ENCODE results near the gene ZNF532.

ZNF532 gene

DNA sequence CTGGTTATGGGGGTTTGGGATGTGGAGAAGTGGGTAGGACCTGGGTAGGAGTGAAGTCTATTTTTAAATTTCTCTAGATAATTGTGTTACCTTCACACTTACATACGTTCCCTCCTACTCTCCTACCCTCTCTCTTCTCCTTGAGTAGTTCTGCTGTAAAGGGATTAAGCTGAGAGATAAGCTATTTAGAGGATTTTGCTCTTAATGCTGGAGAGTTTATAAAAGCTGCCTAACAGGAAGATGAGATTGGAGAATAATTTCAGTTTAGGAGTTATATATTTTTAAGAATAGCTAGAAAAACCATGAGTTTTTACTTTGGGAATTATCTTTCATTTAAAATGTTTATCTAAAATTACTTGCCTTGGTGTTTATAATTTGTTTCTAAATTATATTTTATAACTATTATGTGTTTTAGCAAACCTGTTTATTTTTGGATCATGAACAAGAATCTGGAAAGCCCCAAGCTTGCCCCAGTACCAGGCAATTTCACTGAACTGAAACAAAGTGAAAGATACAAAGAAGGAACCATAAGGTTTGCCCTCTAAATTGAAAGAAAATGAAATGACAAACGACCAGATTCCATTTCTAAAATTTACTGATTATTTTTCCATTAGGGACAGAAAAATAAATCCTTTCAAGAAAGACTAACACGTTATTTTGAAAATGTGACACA is 101.5 kb downstream of the ZNF532 start:
- intact Hi-C loops (cut with micrococcal nuclease): no loop called here
- H3K27me3 Mint-ChIP-seq: no peaks in the 10 kb centered on the region
- no peaks in the 10 kb centered on the region for H3K36me3 Mint-ChIP-seq (ENCODE audit: low read depth)
- H3K27ac Mint-ChIP-seq: no peak overlapping the region
- no peaks in the 10 kb centered on the region for H3K4me1 Mint-ChIP-seq (ENCODE audit: low read depth)
- H3K9me3 Mint-ChIP-seq: no peaks in the 10 kb centered on the region
- H3K4me3 Mint-ChIP-seq: no peak overlapping the region

DNA sequence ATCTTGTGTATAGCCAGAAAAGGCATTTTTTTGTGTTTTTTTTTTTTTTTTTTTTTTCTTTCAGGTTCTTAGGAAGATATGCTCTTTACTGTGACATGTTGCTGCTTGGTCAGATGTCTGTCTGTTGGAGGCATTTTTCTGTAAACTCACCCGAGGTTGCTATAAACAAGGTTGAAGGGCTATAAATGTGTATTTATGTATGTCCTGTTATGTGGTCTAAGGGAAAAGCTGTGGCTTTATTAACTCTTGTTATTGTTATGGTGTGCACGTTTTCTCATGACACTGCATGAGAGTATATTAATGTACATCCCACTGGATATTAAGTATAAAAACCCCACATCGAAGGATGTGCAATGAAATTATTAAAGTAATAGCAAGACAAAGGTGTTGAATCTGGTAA is 102.0 kb downstream of the ZNF532 start:
- Mint-ChIP-seq H3K36me3 (ENCODE audit: low read depth) (no peaks in the 10 kb centered on the region), H3K4me1 (ENCODE audit: low read depth) (no peaks in the 10 kb centered on the region), H3K27ac (no peak overlapping the region), H3K27me3 (no peaks in the 10 kb centered on the region), H3K9me3 (no peaks in the 10 kb centered on the region), H3K4me3 (no peak overlapping the region)
- intact Hi-C loops (cut with micrococcal nuclease): no loop called here

DNA sequence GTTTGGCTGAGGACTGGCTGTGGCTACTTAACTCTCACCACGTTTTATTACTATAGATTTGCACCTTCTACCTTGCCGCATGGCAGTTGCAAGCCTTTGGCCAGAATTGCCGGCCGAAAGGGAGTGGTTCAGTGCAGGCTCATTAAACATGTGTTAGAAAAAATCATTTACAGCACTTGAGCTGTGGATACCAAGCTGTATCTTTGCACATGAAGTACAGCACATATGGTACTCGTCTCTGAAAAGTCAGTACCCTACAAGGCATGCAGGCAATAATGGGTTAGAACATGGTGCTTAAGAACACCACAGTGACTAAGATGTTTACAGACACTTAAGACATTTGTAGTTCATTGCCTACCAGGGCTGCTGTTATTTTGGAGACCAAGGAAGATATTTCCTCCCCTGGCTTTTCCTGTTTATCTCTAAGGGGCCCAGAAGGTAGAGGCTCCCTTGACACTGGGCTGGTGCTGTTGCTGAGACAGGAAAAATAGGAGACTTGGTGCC is 103.1 kb downstream of the ZNF532 start:
- H3K36me3 Mint-ChIP-seq (ENCODE audit: low read depth): no peaks in the 10 kb centered on the region
- intact Hi-C loops (cut with micrococcal nuclease): no loop called here
- H3K27ac Mint-ChIP-seq: no peak overlapping the region
- H3K9me3 Mint-ChIP-seq: no peaks in the 10 kb centered on the region
- H3K4me3 Mint-ChIP-seq: no peak overlapping the region
- H3K4me1 Mint-ChIP-seq (ENCODE audit: low read depth): no peaks in the 10 kb centered on the region
- H3K27me3 Mint-ChIP-seq: no peaks in the 10 kb centered on the region

DNA sequence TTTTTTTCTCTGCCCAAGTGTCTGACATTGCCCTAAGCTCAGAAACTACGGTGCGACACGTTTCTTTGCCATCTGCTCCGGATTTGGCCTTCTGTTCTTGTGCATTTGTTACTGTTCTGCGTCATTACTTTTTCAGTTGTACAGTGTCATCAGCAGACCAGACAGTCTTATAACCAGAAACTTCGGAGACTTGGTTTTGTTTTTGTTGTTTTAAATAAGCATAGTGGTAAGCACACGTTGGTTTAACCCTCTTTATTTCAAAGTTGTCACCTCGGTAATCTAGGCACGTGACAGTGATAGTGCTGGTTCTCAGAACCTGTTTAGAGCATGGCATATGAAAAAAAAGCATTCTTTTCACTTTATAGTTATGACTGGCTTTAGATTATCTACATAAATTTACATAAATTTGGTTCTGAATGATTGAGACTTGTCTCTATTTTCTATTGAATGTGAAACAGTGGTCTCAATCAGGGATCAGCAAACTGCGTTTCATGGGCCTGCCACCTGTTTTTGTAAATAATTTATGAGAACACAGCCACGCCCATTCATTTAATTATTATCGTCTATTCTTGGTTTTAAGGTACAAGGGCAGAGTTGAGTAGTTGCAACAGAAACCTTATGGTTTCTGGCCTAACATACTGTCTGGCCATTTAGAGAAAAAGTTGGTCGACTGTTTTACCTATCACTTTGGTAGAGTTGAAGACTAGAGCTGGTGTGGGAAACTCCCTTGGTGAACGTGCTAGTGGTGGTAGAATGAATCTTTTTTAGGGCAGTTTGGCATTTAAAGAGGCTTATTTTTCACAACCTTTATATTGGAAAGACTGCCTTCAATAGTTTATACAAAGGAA is 106.5 kb downstream of the ZNF532 start:
- intact Hi-C loops (cut with micrococcal nuclease): no loop called here
- H3K4me1 Mint-ChIP-seq (ENCODE audit: low read depth): peaks cover 6% of the 10 kb centered on the region
- no peak overlapping the region for H3K27ac Mint-ChIP-seq
- H3K9me3 Mint-ChIP-seq: no peaks in the 10 kb centered on the region
- H3K36me3 Mint-ChIP-seq (ENCODE audit: low read depth): no peaks in the 10 kb centered on the region
- H3K27me3 Mint-ChIP-seq: no peaks in the 10 kb centered on the region
- no peak overlapping the region for H3K4me3 Mint-ChIP-seq

DNA sequence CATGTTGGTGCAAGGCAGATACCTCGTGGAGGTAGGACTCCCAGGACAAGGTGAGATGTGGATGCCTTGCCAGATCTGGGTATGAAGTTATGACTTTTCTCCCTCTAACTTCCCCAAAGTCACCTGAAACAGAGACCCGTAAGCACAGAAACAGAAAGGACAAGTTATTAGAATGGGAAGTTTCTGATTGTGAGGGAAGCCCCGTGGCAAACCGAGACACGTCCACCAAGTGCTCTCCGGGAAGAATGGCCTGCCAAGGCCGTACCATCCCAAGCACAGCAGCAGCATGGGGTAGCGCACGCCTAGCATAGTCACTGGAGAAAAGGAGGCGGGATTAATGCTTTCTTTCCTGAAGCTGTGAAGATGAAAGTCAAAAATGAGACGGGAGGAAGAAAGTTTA is 110.6 kb downstream of the ZNF532 start:
- peaks cover 9% of the 10 kb centered on the region for H3K36me3 Mint-ChIP-seq (ENCODE audit: low read depth)
- H3K27ac Mint-ChIP-seq: no peak overlapping the region
- H3K4me1 Mint-ChIP-seq (ENCODE audit: low read depth): peaks cover 6% of the 10 kb centered on the region
- no peaks in the 10 kb centered on the region for H3K9me3 Mint-ChIP-seq
- intact Hi-C loops (cut with micrococcal nuclease): no loop called here
- H3K27me3 Mint-ChIP-seq: no peaks in the 10 kb centered on the region
- H3K4me3 Mint-ChIP-seq: peak overlapping the region; percentile 30

DNA sequence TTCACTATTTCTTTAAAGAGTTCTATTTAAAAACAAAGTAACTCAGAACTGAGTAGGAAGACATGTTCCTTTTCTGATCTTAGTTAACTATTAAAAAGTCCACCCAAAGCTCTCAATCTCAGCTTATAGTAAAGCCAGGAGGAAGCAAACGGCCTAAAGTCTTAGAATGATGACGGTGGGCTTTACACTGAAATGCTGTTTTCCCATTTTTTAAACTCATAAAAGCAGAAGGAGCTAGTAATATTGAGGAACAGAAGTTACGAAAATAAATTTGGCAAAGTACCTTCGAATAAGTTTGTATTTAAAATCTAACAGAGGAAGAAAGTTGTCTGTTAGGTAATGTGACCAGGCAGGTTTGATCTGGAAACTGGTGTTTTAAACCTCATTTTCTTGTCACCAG is 111.1 kb downstream of the ZNF532 start:
- Mint-ChIP-seq H3K27ac (no peak overlapping the region), H3K9me3 (no peaks in the 10 kb centered on the region), H3K27me3 (no peaks in the 10 kb centered on the region), H3K36me3 (ENCODE audit: low read depth) (peaks cover 14% of the 10 kb centered on the region), H3K4me1 (ENCODE audit: low read depth) (peaks cover 6% of the 10 kb centered on the region), H3K4me3 (no peak overlapping the region)
- intact Hi-C loops (cut with micrococcal nuclease): no loop called here

DNA sequence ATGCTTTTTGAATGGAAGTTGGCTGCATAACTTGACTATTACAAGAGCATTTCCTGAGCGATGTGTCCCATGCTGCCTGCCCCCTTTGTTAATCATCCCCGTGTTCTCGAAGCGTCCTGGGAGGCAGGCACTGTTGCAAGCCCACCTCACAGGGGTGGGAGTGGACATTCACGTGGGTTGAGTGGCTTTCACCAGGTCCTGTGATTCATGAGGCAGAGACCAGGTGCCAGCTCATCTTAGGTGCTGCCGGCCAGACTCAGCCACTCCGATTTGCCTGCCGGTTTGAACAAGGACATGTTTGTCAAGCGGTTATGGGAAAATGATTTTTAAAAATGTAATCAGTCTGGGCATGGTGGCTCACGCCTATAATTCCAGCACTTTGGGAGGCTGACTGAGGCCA is 112.5 kb downstream of the ZNF532 start:
- no peaks in the 10 kb centered on the region for H3K9me3 Mint-ChIP-seq
- H3K36me3 Mint-ChIP-seq (ENCODE audit: low read depth): peaks cover 26% of the 10 kb centered on the region
- H3K4me1 Mint-ChIP-seq (ENCODE audit: low read depth): peaks cover 6% of the 10 kb centered on the region
- no peaks in the 10 kb centered on the region for H3K27me3 Mint-ChIP-seq
- no peak overlapping the region for H3K27ac Mint-ChIP-seq
- no peak overlapping the region for H3K4me3 Mint-ChIP-seq
- intact Hi-C loops (cut with micrococcal nuclease): no loop called here

DNA sequence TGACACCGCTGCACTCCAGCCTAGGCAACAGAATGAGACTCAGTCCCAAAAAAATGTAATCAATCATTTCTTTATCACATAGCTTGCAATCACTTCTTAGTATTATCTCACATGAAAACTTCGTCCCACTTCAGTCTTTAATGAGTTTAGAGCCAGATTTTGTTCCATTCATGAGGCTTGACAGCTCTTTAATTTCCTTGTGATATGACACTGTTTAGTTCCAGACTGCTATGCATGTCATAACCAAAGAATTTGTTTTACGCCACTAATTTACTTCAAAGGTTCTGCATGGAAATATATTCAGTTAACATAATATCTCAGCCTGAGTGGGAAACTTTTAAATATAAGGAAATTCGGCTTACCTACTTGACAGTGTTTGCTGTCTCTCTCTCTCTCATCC is 113.1 kb downstream of the ZNF532 start:
- H3K4me3 Mint-ChIP-seq: no peak overlapping the region
- H3K4me1 Mint-ChIP-seq (ENCODE audit: low read depth): peaks cover 6% of the 10 kb centered on the region
- H3K9me3 Mint-ChIP-seq: no peaks in the 10 kb centered on the region
- intact Hi-C loops (cut with micrococcal nuclease): no loop called here
- peaks cover 26% of the 10 kb centered on the region for H3K36me3 Mint-ChIP-seq (ENCODE audit: low read depth)
- no peaks in the 10 kb centered on the region for H3K27me3 Mint-ChIP-seq
- no peak overlapping the region for H3K27ac Mint-ChIP-seq

DNA sequence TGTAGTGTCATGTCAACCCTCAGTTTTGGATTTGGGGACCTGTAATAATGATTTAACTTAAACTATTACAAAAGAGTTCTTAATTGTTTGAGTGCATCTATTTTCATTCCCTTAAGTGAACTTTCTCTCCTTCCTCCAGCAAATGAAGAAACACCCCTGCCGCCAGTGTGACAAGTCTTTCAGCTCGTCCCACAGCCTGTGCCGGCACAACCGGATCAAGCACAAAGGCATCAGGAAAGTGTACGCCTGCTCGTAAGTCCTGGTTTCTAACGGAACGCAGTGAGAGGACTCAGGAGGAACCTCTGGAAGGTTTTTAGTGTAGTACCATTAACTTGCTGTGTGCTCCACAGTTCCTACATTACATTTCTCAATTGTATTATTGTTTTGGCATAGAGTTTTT is 114.2 kb downstream of the ZNF532 start:
- no peak overlapping the region for H3K27ac Mint-ChIP-seq
- no peaks in the 10 kb centered on the region for H3K27me3 Mint-ChIP-seq
- no peak overlapping the region for H3K4me3 Mint-ChIP-seq
- H3K9me3 Mint-ChIP-seq: no peaks in the 10 kb centered on the region
- H3K4me1 Mint-ChIP-seq (ENCODE audit: low read depth): peaks cover 6% of the 10 kb centered on the region
- peaks cover 26% of the 10 kb centered on the region for H3K36me3 Mint-ChIP-seq (ENCODE audit: low read depth)
- intact Hi-C loops (cut with micrococcal nuclease): no loop called here

DNA sequence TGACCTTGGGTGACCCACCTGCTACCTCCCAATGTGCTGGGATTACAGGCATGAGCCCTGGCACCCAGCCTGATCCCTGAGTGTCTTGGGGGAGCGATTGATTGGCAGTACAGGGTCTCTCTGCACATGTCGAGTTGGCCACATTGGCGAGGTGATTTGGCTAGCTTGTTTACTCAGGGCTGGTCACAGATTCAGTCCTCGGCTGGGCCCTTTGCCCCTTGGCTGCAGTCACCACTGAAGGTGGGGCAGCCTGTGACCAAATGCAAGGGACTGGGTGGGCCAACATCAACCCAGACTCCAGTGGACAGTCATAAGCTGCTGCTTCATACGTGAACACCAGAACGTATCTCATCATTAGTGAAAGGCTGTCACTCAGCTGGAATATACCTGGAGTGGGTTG is 114.9 kb downstream of the ZNF532 start:
- Mint-ChIP-seq H3K4me3 (no peak overlapping the region), H3K27me3 (no peaks in the 10 kb centered on the region), H3K27ac (no peak overlapping the region), H3K36me3 (ENCODE audit: low read depth) (peaks cover 26% of the 10 kb centered on the region), H3K4me1 (ENCODE audit: low read depth) (peaks cover 6% of the 10 kb centered on the region), H3K9me3 (no peaks in the 10 kb centered on the region)
- intact Hi-C loops (cut with micrococcal nuclease): no loop called here

DNA sequence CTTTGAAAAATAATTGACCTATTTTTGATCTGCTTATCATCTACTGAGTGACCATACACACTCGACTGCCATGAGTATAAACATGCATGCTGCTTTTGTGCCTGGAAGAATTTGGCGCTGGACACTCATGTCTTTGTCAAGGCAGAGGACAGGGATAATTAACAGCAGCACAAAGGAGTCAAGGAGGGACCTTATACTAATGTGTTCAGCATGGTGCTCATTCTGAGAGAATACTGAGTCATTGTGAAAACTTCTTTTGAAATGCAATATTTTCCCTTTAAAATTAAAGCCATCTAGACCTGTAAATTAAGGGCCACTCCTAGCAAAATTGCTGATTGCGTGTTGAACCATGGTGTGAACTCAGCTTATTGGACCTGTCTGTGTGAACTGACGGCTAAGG is 116.3 kb downstream of the ZNF532 start:
- H3K4me1 Mint-ChIP-seq (ENCODE audit: low read depth): no peaks in the 10 kb centered on the region
- H3K27me3 Mint-ChIP-seq: no peaks in the 10 kb centered on the region
- intact Hi-C loops (cut with micrococcal nuclease): no loop called here
- H3K27ac Mint-ChIP-seq: no peak overlapping the region
- H3K4me3 Mint-ChIP-seq: no peak overlapping the region
- H3K9me3 Mint-ChIP-seq: no peaks in the 10 kb centered on the region
- H3K36me3 Mint-ChIP-seq (ENCODE audit: low read depth): peaks cover 26% of the 10 kb centered on the region

DNA sequence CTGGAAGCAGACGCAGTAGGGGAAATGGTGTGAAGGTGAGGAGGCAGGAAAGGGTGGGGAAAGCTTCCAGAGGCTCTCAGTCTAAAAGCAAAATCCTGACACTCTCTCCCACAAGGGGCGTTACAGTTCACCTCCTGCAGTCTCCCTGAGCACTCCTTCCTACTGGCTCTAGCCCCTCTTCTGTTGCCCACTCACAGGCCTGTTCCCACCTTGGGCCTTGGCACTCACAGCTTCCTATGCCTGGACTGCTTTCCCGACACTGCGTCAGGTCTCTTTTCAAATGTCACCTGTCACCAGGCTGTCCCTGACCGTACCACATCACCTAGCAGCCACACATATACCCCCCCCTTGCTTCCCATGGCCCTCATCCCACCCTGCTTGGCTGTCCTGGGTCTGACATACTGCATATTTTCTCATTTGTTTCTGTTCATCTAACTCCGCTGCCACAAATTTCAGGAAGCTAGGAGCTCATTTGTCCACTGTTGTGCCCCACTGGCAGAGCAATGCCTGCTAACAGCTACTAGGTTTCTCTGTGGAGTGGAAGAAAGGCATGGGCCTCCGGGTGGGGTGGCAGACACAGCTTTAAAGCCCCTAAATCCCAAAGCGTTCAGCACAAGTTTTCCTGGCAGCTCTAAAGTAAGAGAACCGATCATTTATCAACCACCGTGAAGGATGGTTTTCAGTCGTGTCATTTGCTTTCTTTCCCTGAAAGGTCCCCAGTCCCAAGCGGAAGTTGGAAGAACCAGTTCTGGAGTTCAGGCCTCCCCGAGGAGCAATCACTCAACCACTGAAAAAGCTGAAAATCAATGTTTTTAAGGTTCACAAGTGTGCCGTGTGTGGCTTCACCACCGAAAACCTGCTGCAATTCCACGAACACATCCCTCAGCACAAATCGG is 118.8 kb downstream of the ZNF532 start:
- Mint-ChIP-seq H3K4me3 (no peak overlapping the region), H3K36me3 (ENCODE audit: low read depth) (peaks cover 26% of the 10 kb centered on the region), H3K27ac (no peak overlapping the region), H3K27me3 (no peaks in the 10 kb centered on the region), H3K4me1 (ENCODE audit: low read depth) (no peaks in the 10 kb centered on the region), H3K9me3 (no peaks in the 10 kb centered on the region)
- intact Hi-C loops (cut with micrococcal nuclease): no loop called here

DNA sequence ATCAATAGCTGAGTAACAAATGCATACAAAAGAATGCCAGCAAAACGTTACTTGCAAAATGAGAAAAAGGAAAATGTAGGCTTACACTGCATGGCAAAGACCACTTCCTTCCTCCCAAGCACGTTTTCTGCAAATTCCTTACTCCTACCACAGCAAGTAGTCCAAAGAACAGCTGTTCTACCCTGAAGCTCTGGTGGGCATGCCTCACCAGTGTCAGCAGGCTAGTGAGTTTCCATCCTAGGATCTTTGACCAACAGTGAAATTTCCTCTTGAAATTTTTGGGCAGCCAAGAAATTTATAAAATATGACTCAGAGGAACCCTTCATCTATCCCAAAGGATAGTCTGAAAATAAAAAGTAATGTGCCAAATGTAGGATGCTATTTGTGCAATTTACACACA is 123.9 kb downstream of the ZNF532 start:
- intact Hi-C loops (cut with micrococcal nuclease): no loop called here

More for the DNA sequence above, 123.9 kb downstream of the ZNF532 start:
- Mint-ChIP-seq H3K4me1 (ENCODE audit: low read depth) (peaks cover 7% of the 10 kb centered on the region), H3K36me3 (ENCODE audit: low read depth) (no peaks in the 10 kb centered on the region), H3K27ac (no peak overlapping the region), H3K9me3 (peaks cover 15% of the 10 kb centered on the region), H3K4me3 (no peak overlapping the region), H3K27me3 (no peaks in the 10 kb centered on the region)
